Heart left ventricle (tissue), 16 donors: ENCODE measurements around the gene APP. TPM values are rescaled to one million over a fixed set of nuclear protein-coding genes. Genes with fewer than 3 reads are reported as not detected.

Experiments
- ATAC-seq, 4 donors: fragments of 200-7000 bp; cut with Tn5 transposase; one replicate each; pipeline ENCODE4 v1.9.1; 2020 to 2022; ENCODE audit warnings: moderate library complexity in 4 of 4, mild to moderate bottlenecking in 3 of 4, moderate number of reproducible peaks in 1 of 4
- DNase-seq, 5 donors: peaks; one replicate each; pipeline ENCODE4 v3.0.0-alpha.2; 2020
- H3K27ac ChIP-seq, 12 donors: fragments of 200-600 bp; sonication (generic) in 4 of 12; one replicate each; pipeline versions ENCODE4 v1.5.0 to v1.8.0; 2016 to 2022; ENCODE audit warnings: mild to moderate bottlenecking in 2 of 12
- H3K27me3 ChIP-seq, 9 donors: fragments of 200-600 bp; sonication (generic) in 2 of 9; one replicate each; pipeline versions ENCODE4 v1.5.1 to v1.8.0; 2016 to 2022; ENCODE audit warnings: mild to moderate bottlenecking in 3 of 9
- H3K36me3 ChIP-seq, 9 donors: fragments of 200-600 bp; sonication (generic) in 2 of 9; one replicate each; pipeline versions ENCODE4 v1.5.0 to v1.8.0; 2018 to 2022; ENCODE audit warnings: mild to moderate bottlenecking in 2 of 9
- H3K4me1 ChIP-seq, 12 donors: fragments of 200-600 bp; sonication (generic) in 4 of 12; one replicate each; pipeline versions ENCODE4 v1.5.0 to v1.8.0; 2016 to 2022; ENCODE audit warnings: mild to moderate bottlenecking in 3 of 12
- H3K4me3 ChIP-seq, 12 donors: fragments of 200-600 bp; sonication (generic) in 4 of 12; one replicate each; pipeline versions ENCODE4 v1.5.0 to v1.8.0; 2017 to 2022; ENCODE audit warnings: mild to moderate bottlenecking in 9 of 12, moderate library complexity in 4 of 12
- H3K9me3 ChIP-seq, 12 donors: fragments of 200-600 bp; sonication (generic) in 4 of 12; one replicate each; pipeline versions ENCODE4 v1.5.0 to v1.8.0; 2016 to 2022; ENCODE audit warnings: mild to moderate bottlenecking in 1 of 12
- POLR2A ChIP-seq, 2 donors: fragments of 450-650 bp; IDR thresholded peaks; one replicate each; pipeline ENCODE4 v1.6.1; 2017; ENCODE audit warnings: antibody characterized with exemption in 2 of 2, mild to moderate bottlenecking in 2 of 2, moderate library complexity in 2 of 2
- WGBS, 4 donors: extraction: QIAGEN DNeasy Blood & Tissue Kit in 2 of 4; methylation state at CpG; one replicate each; pipeline versions ENCODE4 v1.1.5 to v1.1.7; 2013 to 2018; 5-methylcytosine and 5-hydroxymethylcytosine counted together
- intact Hi-C, 10 donors: fragments of 100-400 bp; cut with DNase I; formaldehyde crosslinking; loops; one replicate each; pipeline versions ENCODE4 v1.11.1 to v1.14.2; 2022
- polyA plus RNA-seq, 2 donors: library from polyadenylated mRNA; stranded (reverse); fragments of 200-250 nt; gene quantifications; one replicate each; pipeline ENCODE4 v1.2.3, GENCODE V29; 2013
- total RNA-seq, 9 donors: library from RNA; depleted of rRNA in 2 of 9; stranded (reverse); fragments of >200 nt in 2 of 9; fragmentation: NEBNext Ultra II Directional in 3 of 9; extraction: Animal tissue kit (Norgen Biotek cat#: 25700) in 3 of 9; gene quantifications; one replicate each; pipeline versions ENCODE4 v1.1.0 to v1.2.4, GENCODE V29; 2016 to 2023
- TF ChIP-seq, protein P1 (sequence below), 12 donors: fragments of 200-600 bp; sonication (generic) in 4 of 12; IDR thresholded peaks; one replicate each; pipeline versions ENCODE4 v1.5.0 to v1.8.0; 2018 to 2022; ENCODE audit warnings: antibody characterized with exemption in 12 of 12, mild to moderate bottlenecking in 5 of 12
- donor health status: ischemic (EF 13 %, LVEDD 7.1; RV severe dilation, severe dysfunction).
- donor health status: healthy with polysubstance abuse.
- donor health status: DM: no; HTN: yes; CAD: no.
- donor health status: DM: no; HTN: no; CAD: no.
- donor health status: ischemic (EF 25% LVEDD 6.9; RV normal size, moderate dysfunction).
- donor health status: ischemic (EF 25% LVEDD 5.7; RV mildly dilated, moderate dysfunction).
- donor health status: healthy.
- donor health status: DM: yes; HTN: yes; CAD: no.
- donor health status: ischemic (EF 35%, LVEDD 5.7; RV mildly dilated, moderate dysfunction).
- donor health status: nonischemic (EF 11% LVEDD 7.7; RV severe dilation, severe dysfunction).
- donor health status: DM: yes; HTN: yes; CAD: no.
- donor health status: PGD.
- donor health status: ischemic (EF 29% LVEDD 5.4; RV normal size, mild dysfunction).
- donor health status: nonischemic (EF 23%, LVEDD 6.1; RV moderate dilation, normal function).

Gene APP
- total and polyA plus RNA-seq, 11 donors: 103 to 467 (median 373) TPM

DNA sequence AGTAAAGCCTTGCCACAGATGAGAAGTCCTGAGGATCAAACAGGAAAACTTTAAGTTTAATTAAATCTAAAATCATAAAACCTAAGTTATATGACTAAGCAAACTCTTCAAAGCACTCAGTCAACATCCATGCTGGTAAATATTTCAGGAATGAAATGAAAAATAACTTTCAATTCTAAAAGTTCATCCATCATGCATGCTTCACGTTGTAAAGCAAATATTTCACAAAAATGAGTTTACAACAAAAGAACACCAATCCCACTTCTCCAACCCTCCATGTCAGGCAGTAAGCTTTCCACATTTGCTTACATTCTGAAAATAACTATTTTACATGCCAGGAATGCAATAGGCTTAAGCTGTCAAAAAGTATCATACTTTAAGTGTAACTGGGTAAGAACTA, 16.8 kb downstream of the APP start:
- TF ChIP-seq, protein P1, sequence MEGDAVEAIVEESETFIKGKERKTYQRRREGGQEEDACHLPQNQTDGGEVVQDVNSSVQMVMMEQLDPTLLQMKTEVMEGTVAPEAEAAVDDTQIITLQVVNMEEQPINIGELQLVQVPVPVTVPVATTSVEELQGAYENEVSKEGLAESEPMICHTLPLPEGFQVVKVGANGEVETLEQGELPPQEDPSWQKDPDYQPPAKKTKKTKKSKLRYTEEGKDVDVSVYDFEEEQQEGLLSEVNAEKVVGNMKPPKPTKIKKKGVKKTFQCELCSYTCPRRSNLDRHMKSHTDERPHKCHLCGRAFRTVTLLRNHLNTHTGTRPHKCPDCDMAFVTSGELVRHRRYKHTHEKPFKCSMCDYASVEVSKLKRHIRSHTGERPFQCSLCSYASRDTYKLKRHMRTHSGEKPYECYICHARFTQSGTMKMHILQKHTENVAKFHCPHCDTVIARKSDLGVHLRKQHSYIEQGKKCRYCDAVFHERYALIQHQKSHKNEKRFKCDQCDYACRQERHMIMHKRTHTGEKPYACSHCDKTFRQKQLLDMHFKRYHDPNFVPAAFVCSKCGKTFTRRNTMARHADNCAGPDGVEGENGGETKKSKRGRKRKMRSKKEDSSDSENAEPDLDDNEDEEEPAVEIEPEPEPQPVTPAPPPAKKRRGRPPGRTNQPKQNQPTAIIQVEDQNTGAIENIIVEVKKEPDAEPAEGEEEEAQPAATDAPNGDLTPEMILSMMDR (IDR thresholded peaks at IDR 0.05): no peak
- TF ChIP-seq POLR2A (IDR thresholded peaks at IDR 0.05): no peak
- no peak for ATAC-seq
- Histone ChIP-seq H3K27ac (no peak overlapping the region), H3K27me3 (no peaks in the 10 kb centered on the region), H3K9me3 (no peaks in the 10 kb centered on the region), H3K4me1 (peaks cover 2 to 37% (median 23%) of the 10 kb centered on the region in 12 donors), H3K4me3 (no peak overlapping the region), H3K36me3 (no peaks in the 10 kb centered on the region)
- no peak for DNase-seq
- WGBS, 4 donors: 88 to 92% (median 90%) methylated on average over 1 of the region's 1 CpG
- intact Hi-C loops: no loop called here

DNA sequence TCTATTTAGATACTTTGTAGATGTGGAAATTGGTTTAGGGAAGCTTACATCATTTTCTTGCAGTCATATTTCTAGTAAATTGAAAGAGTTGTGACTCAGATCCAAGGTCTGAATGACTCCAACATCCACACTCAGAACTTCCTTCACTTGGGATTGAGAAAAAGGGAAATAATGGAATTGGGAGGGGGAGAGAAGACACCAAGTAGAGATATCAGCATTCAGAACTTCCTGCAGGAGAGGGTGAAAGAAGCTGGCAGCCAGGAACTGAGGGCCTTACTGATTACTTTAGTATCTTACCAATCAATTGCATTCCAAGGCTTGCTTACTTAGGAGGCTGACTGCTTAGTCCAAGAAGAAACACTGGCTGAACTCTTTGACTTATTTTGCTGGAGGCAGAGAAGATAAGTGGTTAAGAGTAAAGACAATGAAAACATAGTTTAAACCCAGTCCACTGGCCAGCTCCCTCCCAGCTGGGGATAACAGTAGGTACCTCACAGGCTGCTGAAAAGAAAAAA, 21.7 kb downstream of the APP start:
- no peaks in the 10 kb centered on the region for H3K36me3 ChIP-seq
- DNase-seq (no peak), ATAC-seq (peak in 3 of 4 donors; percentile 23 to 61 (median 49))
- TF ChIP-seq, protein P1 (IDR thresholded peaks at IDR 0.05): no peak
- no peak for TF ChIP-seq POLR2A (IDR thresholded peaks at IDR 0.05)
- H3K4me3 ChIP-seq: no peak overlapping the region
- intact Hi-C loops: no loop called here
- H3K27ac ChIP-seq: peak overlapping the region in 11 of 12 donors; percentile 8 to 82 (median 39)
- H3K27me3 ChIP-seq: no peaks in the 10 kb centered on the region
- no peaks in the 10 kb centered on the region for H3K9me3 ChIP-seq
- H3K4me1 ChIP-seq: peaks cover 4 to 42% (median 28%) of the 10 kb centered on the region in 12 donors

DNA sequence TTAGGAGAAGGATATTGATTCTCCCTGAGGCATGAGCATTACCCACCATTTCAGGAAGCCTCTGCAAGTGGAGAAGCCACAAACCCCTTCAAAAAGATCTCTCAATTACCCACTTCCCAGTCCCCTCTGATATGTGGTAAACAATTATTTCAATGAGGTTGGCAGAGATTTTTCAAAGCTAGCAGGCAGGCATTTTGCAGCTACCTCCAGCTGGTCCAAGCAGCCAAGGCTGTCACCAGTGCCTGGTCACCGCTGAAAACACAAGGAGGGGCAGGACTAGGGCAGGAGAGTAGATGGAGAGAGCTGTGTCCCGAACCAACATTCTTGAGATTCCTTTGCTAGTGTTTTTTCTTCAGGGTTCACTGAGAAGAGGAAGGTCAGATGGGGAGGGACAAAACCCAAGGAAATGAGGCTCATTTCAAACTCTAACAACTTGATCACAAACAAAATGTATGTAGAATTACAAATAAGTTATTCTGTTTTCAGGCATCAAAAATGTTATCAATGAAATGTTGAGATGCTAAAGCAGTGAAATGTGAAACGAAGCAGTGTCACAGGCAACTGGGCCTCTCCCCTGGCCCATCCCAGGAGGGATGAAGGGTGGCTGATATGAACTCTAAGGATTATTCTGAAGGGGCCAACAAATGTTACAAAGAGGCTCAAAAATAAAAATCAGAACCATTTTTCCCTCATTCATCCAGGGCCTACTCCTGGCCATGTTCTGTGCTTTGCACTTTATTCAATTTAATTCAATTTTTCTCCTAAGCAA, 22.3 kb downstream of the APP start:
- intact Hi-C loops: no loop called here
- Histone ChIP-seq H3K27ac (peak overlapping the region in 11 of 12 donors; percentile 8 to 82 (median 41)), H3K27me3 (no peaks in the 10 kb centered on the region), H3K9me3 (no peaks in the 10 kb centered on the region), H3K36me3 (no peaks in the 10 kb centered on the region), H3K4me3 (no peak overlapping the region), H3K4me1 (peaks cover 4 to 37% (median 28%) of the 10 kb centered on the region in 12 donors)
- WGBS, 4 donors: 8 to 16% (median 12%) methylated on average over 3 of the region's 3 CpGs
- TF ChIP-seq POLR2A (IDR thresholded peaks at IDR 0.05): no peak
- TF ChIP-seq, protein P1 (IDR thresholded peaks at IDR 0.05): no peak
- ATAC-seq (peak; percentile 73 to 89 (median 86)), DNase-seq (peak in 1 of 5 donors; percentile 41)

DNA sequence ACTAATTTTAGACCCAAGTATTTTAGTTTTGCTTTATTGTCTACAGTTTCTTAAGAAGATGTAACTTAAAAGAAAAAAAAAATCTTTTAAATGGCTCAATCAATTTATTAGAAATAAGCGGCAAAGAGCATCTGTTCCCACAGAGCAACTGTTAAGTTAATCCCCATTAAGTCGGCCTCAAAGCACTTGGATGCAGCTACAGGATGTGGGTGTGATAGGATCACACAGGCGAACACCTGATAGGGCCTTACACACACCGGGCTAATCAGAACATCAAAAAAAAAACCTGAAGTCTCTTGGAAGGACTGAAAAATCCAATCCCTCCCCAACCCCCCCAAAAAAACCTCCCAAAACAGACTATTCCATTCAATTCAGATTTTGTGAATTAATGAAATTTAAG, 23.0 kb downstream of the APP start:
- ATAC-seq (peak in 1 of 4 donors; percentile 62), DNase-seq (no peak)
- H3K36me3 ChIP-seq: no peaks in the 10 kb centered on the region
- H3K9me3 ChIP-seq: no peaks in the 10 kb centered on the region
- H3K27ac ChIP-seq: peak overlapping the region in 6 of 12 donors; percentile 41 to 82 (median 48)
- no peak for TF ChIP-seq POLR2A (IDR thresholded peaks at IDR 0.05)
- TF ChIP-seq, protein P1 (IDR thresholded peaks at IDR 0.05): no peak
- intact Hi-C loops: no loop called here
- peaks cover 4 to 37% (median 26%) of the 10 kb centered on the region in 12 donors for H3K4me1 ChIP-seq
- no peaks in the 10 kb centered on the region for H3K27me3 ChIP-seq
- WGBS, 4 donors: 32 to 38% (median 34%) methylated on average over 4 of the region's 4 CpGs
- H3K4me3 ChIP-seq: no peak overlapping the region
